ENCODE results near the gene METRN.

- no peak for TF ChIP-seq FOXA1 (IDR thresholded peaks at IDR 0.05)
- TF ChIP-seq PKNOX1 (IDR thresholded peaks at IDR 0.05): no peak
Observed at GRCh38 chr16:693766-694165, 21.2 kb upstream of the METRN start.

All from HEK293T (cell line).